Neural crest cell (in vitro differentiated cells): ENCODE measurements around the gene GHDC. TPM values are rescaled to one million over a fixed set of nuclear protein-coding genes. Genes with fewer than 3 reads are reported as not detected.

Source experiments
- DNase-seq: peaks from one replicate; pipeline ENCODE4 v3.0.0; 2021; ENCODE audit warnings: low read depth, mixed read lengths, low spot score
- H3K27ac Mint-ChIP-seq: one replicate; pipeline ENCODE4 v1.8.0; 2021; ENCODE audit warnings: mild to moderate bottlenecking, mixed read lengths; ENCODE audit not compliant: unreplicated experiment
- H3K27me3 Mint-ChIP-seq: 2 replicates; pipeline ENCODE4 v1.8.0; 2021; ENCODE audit warnings: low read depth, mild to moderate bottlenecking, mixed read lengths
- H3K36me3 Mint-ChIP-seq: 2 replicates; pipeline ENCODE4 v1.8.0; 2021; ENCODE audit warnings: low read depth, mild to moderate bottlenecking, mixed read lengths
- H3K4me1 Mint-ChIP-seq: 2 replicates; pipeline ENCODE4 v1.8.0; 2021; ENCODE audit warnings: mixed read lengths
- H3K4me3 Mint-ChIP-seq: one replicate; pipeline ENCODE4 v1.8.0; 2021; ENCODE audit warnings: mild to moderate bottlenecking, mixed read lengths
- H3K9me3 Mint-ChIP-seq: 2 replicates; pipeline ENCODE4 v1.8.0; 2021; ENCODE audit warnings: mixed read lengths
- CTCF ChIP-seq: fragments of 200-600 bp; sonication (generic); conservative IDR thresholded peaks from 2 replicates; pipeline ENCODE4 v1.5.0; 2021; ENCODE audit warnings: antibody characterized with exemption, mild to moderate bottlenecking
- total RNA-seq: library from RNA; stranded (reverse); gene quantifications from 2 replicates; pipeline ENCODE4 v1.2.1, GENCODE V29; 2021

The GHDC gene
- total RNA-seq, 1 donor from 2014 or later = 8.4 TPM

- no peak for DNase-seq
- Mint-ChIP-seq H3K9me3 (no peaks in the 10 kb centered on the region), H3K4me3 (no peak overlapping the region), H3K4me1 (peaks cover 10% of the 10 kb centered on the region), H3K27me3 (peaks cover 86% of the 10 kb centered on the region), H3K27ac (no peak overlapping the region), H3K36me3 (no peaks in the 10 kb centered on the region)
- no peak for TF ChIP-seq CTCF
Observed at GRCh38 chr17:42179335-42179734, 15.0 kb downstream of the GHDC start.

DNA sequence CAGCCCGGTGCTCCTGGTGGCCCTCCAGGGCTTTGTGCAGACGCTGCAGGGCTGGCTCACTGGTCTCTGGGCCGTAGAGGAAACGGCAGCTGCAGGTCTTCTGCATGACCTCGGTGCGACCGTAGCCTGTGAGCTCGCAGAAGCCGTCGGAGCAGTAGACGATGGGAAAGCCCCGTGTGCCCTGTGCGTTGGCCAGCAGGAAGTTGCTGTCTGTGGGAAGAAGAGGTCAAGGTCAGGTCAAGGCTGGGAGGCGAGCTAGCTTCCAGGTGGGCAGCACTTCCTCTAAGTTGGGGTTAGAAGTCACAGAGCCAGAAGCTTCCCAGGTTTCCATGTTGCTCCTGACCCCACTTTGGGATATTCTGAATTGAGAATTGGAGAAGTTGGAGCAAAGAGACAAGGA, 15.5 kb downstream of the GHDC start:
- no peak overlapping the region for H3K27ac Mint-ChIP-seq
- H3K27me3 Mint-ChIP-seq = peaks cover 86% of the 10 kb centered on the region
- peaks cover 8% of the 10 kb centered on the region for H3K4me1 Mint-ChIP-seq
- H3K36me3 Mint-ChIP-seq = no peaks in the 10 kb centered on the region
- H3K9me3 Mint-ChIP-seq = no peaks in the 10 kb centered on the region
- no peak for DNase-seq
- no peak overlapping the region for H3K4me3 Mint-ChIP-seq
- no peak for TF ChIP-seq CTCF

GRCh38 chr17:42177684-42178083, 16.6 kb downstream of the GHDC start:
- H3K36me3 Mint-ChIP-seq = no peaks in the 10 kb centered on the region
- no peaks in the 10 kb centered on the region for H3K9me3 Mint-ChIP-seq
- no peak for DNase-seq
- peaks cover 79% of the 10 kb centered on the region for H3K27me3 Mint-ChIP-seq
- H3K4me1 Mint-ChIP-seq = peaks cover 4% of the 10 kb centered on the region
- H3K27ac Mint-ChIP-seq = peak overlapping the region; percentile 30
- H3K4me3 Mint-ChIP-seq = no peak overlapping the region
- TF ChIP-seq CTCF = no peak

DNA sequence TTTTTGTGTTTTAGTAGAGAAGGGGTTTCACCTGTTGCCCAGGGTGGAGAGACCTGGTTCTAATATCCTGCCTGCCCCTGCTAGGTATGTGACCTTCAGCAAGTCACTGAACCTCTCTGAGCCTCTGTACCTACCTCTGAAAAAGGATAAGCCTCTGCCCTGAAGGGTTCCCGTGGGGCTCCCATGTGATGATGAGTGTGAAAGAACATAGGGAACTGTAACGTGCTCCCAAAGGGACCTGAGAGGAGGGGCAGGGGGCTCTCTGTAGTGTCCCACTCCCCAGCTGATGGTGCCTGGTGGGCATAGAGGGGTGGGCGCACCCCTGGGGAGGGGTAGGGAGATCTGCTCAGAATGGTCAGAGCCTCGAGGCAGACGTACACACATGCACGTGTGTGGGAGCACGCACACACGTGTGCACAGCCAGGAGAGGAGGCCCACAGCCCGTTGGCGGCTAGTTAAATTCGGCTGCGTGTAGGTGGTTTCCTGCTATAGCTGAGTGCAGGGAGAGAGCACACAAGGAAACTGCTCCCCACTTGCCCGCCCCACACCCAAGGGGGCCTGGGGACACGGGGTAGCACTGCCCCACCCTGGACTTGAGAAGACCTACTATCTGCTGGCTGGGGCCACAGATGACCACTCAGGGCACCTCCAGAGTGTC, 20.0 kb downstream of the GHDC start:
- DNase-seq = no peak
- peaks cover 65% of the 10 kb centered on the region for H3K27me3 Mint-ChIP-seq
- H3K36me3 Mint-ChIP-seq = no peaks in the 10 kb centered on the region

DNA sequence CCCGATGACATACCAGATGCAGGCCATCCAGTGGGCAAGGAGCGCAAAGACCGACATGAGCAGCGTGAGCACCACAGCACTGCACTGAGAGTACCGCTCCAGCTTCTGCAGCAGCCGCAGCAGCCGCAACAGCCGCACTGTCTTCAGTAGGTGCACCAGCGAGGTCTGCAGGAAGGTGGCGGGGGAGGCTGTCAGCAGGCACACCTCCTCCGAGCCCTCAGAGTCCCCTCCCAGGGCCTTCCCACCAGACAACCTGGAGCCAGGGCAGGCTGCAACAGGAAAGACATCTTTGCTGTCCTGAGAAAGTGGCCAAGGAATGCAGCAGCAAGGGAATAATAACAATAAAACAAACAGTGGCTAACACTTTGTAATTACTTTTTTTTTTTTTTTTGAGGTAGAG, 22.5 kb downstream of the GHDC start:
- TF ChIP-seq CTCF = no peak
- Mint-ChIP-seq H3K27me3 (peaks cover 44% of the 10 kb centered on the region), H3K4me3 (no peak overlapping the region), H3K27ac (no peak overlapping the region), H3K9me3 (no peaks in the 10 kb centered on the region), H3K36me3 (no peaks in the 10 kb centered on the region), H3K4me1 (no peaks in the 10 kb centered on the region)
- DNase-seq = no peak

More for the DNA sequence above, 20.0 kb downstream of the GHDC start:
- no peaks in the 10 kb centered on the region for H3K9me3 Mint-ChIP-seq
- no peak for TF ChIP-seq CTCF
- no peak overlapping the region for H3K27ac Mint-ChIP-seq
- no peaks in the 10 kb centered on the region for H3K4me1 Mint-ChIP-seq
- H3K4me3 Mint-ChIP-seq = no peak overlapping the region
